GM21423 (cell line): ENCODE results near the gene PLD1.
"Not testable (repeated sequence)": the region's sequence is repeated elsewhere in the genome, so short reads cannot be mapped to it uniquely, and the experiment has no call there.

Experiments
- ATAC-seq: cut with Tn5 transposase; IDR thresholded peaks from one replicate; pipeline ENCODE4 v1.9.1; 2021; ENCODE audit warnings: mild to moderate bottlenecking, moderate library complexity; ENCODE audit not compliant: unreplicated experiment

Gene PLD1

GRCh38 chr3:171711461-171712170, 98.7 kb downstream of the PLD1 start:
- no peak for ATAC-seq

- ATAC-seq, result no peak
Measured at GRCh38 chr3:171710359-171710758, 99.9 kb downstream of the PLD1 start.

GRCh38 chr3:171704814-171705213, 105.5 kb downstream of the PLD1 start:
- no peak for ATAC-seq

- no peak for ATAC-seq
Measured at GRCh38 chr3:171704002-171704401, 106.3 kb downstream of the PLD1 start.

- ATAC-seq, result no peak
Measured at GRCh38 chr3:171703144-171703543, 107.1 kb downstream of the PLD1 start.

GRCh38 chr3:171700653-171701052, 109.6 kb downstream of the PLD1 start:
- no peak for ATAC-seq

GRCh38 chr3:171700157-171700556, 110.1 kb downstream of the PLD1 start:
- no peak for ATAC-seq

- ATAC-seq, result no peak
Measured at GRCh38 chr3:171699601-171700000, 110.7 kb downstream of the PLD1 start.

GRCh38 chr3:171696805-171697204, 113.5 kb downstream of the PLD1 start:
- ATAC-seq, result no peak

- no peak for ATAC-seq
Measured at GRCh38 chr3:171695426-171695825, 114.9 kb downstream of the PLD1 start.

- no peak for ATAC-seq
Measured at GRCh38 chr3:171694888-171695287, 115.4 kb downstream of the PLD1 start.

- ATAC-seq, result not testable (repeated sequence)
Measured at GRCh38 chr3:171692551-171692950, 117.7 kb downstream of the PLD1 start.

GRCh38 chr3:171691485-171691884, 118.8 kb downstream of the PLD1 start:
- no peak for ATAC-seq

- ATAC-seq, result peak; percentile 50
Measured at GRCh38 chr3:171690281-171690680, 120.0 kb downstream of the PLD1 start.

GRCh38 chr3:171688593-171688992, 121.7 kb downstream of the PLD1 start:
- no peak for ATAC-seq

- ATAC-seq, result no peak
Measured at GRCh38 chr3:171688002-171688401, 122.3 kb downstream of the PLD1 start.

- ATAC-seq, result no peak
Measured at GRCh38 chr3:171687581-171687980, 122.7 kb downstream of the PLD1 start.

GRCh38 chr3:171687064-171687463, 123.2 kb downstream of the PLD1 start:
- no peak for ATAC-seq

- ATAC-seq, result no peak
Measured at GRCh38 chr3:171685116-171685895, 125.0 kb downstream of the PLD1 start.

GRCh38 chr3:171684221-171684620, 126.1 kb downstream of the PLD1 start:
- no peak for ATAC-seq

- no peak for ATAC-seq
Measured at GRCh38 chr3:171682743-171683142, 127.5 kb downstream of the PLD1 start.

- ATAC-seq, result no peak
Measured at GRCh38 chr3:171680726-171681411, 129.4 kb downstream of the PLD1 start.
